NB4 (cell line): ENCODE results near the gene KIF18A.

Source experiments
- MYC ChIP-seq: IDR thresholded peaks from 2 replicates; pipeline ENCODE4 v1.6.1; 2011; ENCODE audit warnings: low read depth, low read length
- POLR2A ChIP-seq: IDR thresholded peaks from 2 replicates; pipeline ENCODE4 v1.6.1; 2011; ENCODE audit warnings: mild to moderate bottlenecking; ENCODE audit not compliant: insufficient read length; ENCODE audit errors: extremely low read depth
- TF ChIP-seq, protein P1 (sequence below): IDR thresholded peaks from one replicate; pipeline ENCODE4 v1.5.1; 2012; ENCODE audit warnings: low read depth, low read length
- TF ChIP-seq, protein P2 (sequence below): IDR thresholded peaks from 2 replicates; pipeline ENCODE4 v1.6.1; 2011; ENCODE audit warnings: low read depth, low read length

DNA sequence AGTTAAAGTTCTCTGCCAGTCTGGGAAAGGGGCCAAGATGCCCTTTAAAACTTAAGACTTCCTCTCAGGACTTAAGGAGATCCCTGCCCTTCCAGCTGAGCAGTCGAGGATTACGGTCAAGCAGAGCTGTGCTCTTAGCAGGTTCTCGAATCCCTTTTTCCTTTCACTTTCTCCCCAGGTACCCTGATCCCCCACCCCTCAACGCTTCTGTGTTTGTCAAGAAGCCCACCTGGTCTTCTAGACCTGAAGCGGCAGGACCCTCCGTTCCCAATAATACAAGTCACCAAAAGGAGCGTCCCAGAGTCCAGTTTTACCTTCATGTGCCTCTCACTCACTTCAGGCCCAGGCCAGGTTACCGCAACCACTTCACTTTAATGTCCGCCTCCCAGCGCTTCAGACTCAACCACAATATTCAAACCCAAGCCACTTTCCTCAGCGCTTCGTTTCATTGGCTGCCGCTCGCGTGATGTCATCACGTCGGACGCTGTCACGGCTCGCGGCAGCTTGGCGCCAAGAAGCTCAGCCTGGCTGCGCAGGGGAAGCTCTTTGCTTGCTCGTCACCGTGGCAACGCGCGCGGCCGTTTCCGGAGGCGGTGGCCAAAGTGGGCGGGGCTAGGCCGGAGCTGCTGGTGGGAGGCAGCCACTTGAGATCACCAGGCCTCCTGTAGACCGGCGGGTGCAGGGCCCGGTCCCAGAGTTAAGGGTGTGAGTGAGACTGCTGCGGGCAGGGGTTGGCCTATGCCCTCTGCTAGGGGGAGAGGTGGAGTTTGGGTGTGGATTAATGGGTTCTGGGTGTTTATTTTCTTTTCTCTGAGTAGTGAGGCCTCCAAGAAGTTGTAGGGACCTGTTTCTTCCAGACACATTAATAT is at the start of gene KIF18A, which contains the start of gene METTL15:
- TF ChIP-seq, protein P1, sequence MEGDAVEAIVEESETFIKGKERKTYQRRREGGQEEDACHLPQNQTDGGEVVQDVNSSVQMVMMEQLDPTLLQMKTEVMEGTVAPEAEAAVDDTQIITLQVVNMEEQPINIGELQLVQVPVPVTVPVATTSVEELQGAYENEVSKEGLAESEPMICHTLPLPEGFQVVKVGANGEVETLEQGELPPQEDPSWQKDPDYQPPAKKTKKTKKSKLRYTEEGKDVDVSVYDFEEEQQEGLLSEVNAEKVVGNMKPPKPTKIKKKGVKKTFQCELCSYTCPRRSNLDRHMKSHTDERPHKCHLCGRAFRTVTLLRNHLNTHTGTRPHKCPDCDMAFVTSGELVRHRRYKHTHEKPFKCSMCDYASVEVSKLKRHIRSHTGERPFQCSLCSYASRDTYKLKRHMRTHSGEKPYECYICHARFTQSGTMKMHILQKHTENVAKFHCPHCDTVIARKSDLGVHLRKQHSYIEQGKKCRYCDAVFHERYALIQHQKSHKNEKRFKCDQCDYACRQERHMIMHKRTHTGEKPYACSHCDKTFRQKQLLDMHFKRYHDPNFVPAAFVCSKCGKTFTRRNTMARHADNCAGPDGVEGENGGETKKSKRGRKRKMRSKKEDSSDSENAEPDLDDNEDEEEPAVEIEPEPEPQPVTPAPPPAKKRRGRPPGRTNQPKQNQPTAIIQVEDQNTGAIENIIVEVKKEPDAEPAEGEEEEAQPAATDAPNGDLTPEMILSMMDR, result no peak
- TF ChIP-seq MYC, result no peak
- peak; percentile 64 for TF ChIP-seq POLR2A
- TF ChIP-seq, protein P2, sequence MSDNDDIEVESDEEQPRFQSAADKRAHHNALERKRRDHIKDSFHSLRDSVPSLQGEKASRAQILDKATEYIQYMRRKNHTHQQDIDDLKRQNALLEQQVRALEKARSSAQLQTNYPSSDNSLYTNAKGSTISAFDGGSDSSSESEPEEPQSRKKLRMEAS, result no peak
